Fibroblast of lung (primary cell): ENCODE data around the gene SFT2D2. TPM values are rescaled to one million over a fixed set of nuclear protein-coding genes. Genes with fewer than 3 reads are reported as not detected.

ENCODE experiments used
- DNase-seq, 2 donors: peaks; one replicate each; pipeline versions ENCODE4 v3.0.0 to v3.0.0-alpha.2; 2010; ENCODE audit warnings: low read depth in 2 of 2
- H2AFZ ChIP-seq: 2 replicates; pipeline ENCODE4 v1.5.1; 2012; ENCODE audit warnings: low read length, control low read depth, inconsistent platforms
- H3K27ac ChIP-seq: 2 replicates; pipeline ENCODE4 v1.5.1; 2011; ENCODE audit warnings: low read length, control low read depth; ENCODE audit not compliant: insufficient read depth
- H3K27me3 ChIP-seq: 2 replicates; pipeline ENCODE4 v1.5.1; 2011; ENCODE audit warnings: mild to moderate bottlenecking, low read length; ENCODE audit not compliant: control insufficient read depth, insufficient read depth
- H3K36me3 ChIP-seq: 2 replicates; pipeline ENCODE4 v1.5.1; 2011; ENCODE audit warnings: low read length; ENCODE audit not compliant: control insufficient read depth, insufficient read depth
- H3K4me1 ChIP-seq: 2 replicates; pipeline ENCODE4 v1.5.1; 2011; ENCODE audit warnings: low read length; ENCODE audit not compliant: control insufficient read depth, insufficient read depth; ENCODE audit errors: extremely low read depth
- H3K4me2 ChIP-seq: 2 replicates; pipeline ENCODE4 v1.5.1; 2011; ENCODE audit warnings: low read length, control low read depth; ENCODE audit not compliant: insufficient read depth; ENCODE audit errors: extremely low read depth
- H3K4me3 ChIP-seq, 4 experiments: fragments of 200-600 bp in 1 of 4; sonication (generic) in 1 of 4; replicated peaks in 1 of 4; 2 replicates each; pipeline ENCODE4 v1.5.1; 2011 to 2016; ENCODE audit warnings: low read length in 4 of 4, low read depth in 3 of 4, mild to moderate bottlenecking in 3 of 4, control low read depth in 2 of 4, inconsistent platforms in 1 of 4, mixed read lengths in 1 of 4; ENCODE audit not compliant: insufficient read depth in 1 of 4; ENCODE audit errors: control extremely low read depth in 1 of 4
- H3K79me2 ChIP-seq: 2 replicates; pipeline ENCODE4 v1.5.1; 2012; ENCODE audit warnings: mild to moderate bottlenecking, low read length, inconsistent platforms; ENCODE audit not compliant: control insufficient read depth, insufficient read depth
- H3K9ac ChIP-seq: 2 replicates; pipeline ENCODE4 v1.5.1; 2011; ENCODE audit warnings: mild to moderate bottlenecking, low read length, control low read depth; ENCODE audit not compliant: insufficient read depth
- H3K9me3 ChIP-seq: 2 replicates; pipeline ENCODE4 v1.5.1; 2012; ENCODE audit warnings: low read depth, low read length; ENCODE audit not compliant: control insufficient read depth, insufficient read depth
- H4K20me1 ChIP-seq: 2 replicates; pipeline ENCODE4 v1.5.1; 2011; ENCODE audit warnings: low read length; ENCODE audit not compliant: control insufficient read depth, insufficient read depth; ENCODE audit errors: extremely low read depth
- CTCF ChIP-seq, 2 donors: IDR thresholded peaks in 1 of 2; conservative IDR thresholded peaks in 1 of 2; 1 replicate in 1 of 2; 2 replicates in 1 of 2; pipeline ENCODE4 v1.5.1; 2011 to 2012; ENCODE audit warnings: low read length in 2 of 2, control low read depth in 1 of 2, inconsistent platforms in 1 of 2, low read depth in 1 of 2, mild to moderate bottlenecking in 1 of 2
- EZH2 ChIP-seq: IDR thresholded peaks from 2 replicates; pipeline ENCODE4 v1.5.1; 2012; ENCODE audit warnings: low read length, control low read depth, mild to moderate bottlenecking; ENCODE audit errors: missing control alignments
- polyA plus RNA-seq, 2 donors: library from polyadenylated mRNA; depleted of rRNA in 1 of 2; stranded (reverse) in 1 of 2; unstranded in 1 of 2; fragments of >200 nt; gene quantifications; 2 replicates each; pipeline ENCODE4 v1.2.1, GENCODE V29; 2011 to 2012; ENCODE audit warnings: missing spikeins in 1 of 2
- total RNA-seq: library from RNA; depleted of rRNA; stranded (reverse); fragments of >200 nt; gene quantifications from 2 replicates; pipeline ENCODE4 v1.2.1, GENCODE V29; 2014

SFT2D2 gene
- total and polyA plus RNA-seq, 2 donors (not counting 1 experiment from before 2014, with no cell fraction given) = 29.4 to 36.4 TPM

GRCh38 chr1:168217664-168218063, 8.1 kb upstream of the SFT2D2 start:
- H3K27me3 ChIP-seq = peaks cover 2% of the 10 kb centered on the region
- no peaks in the 10 kb centered on the region for H3K9me3 ChIP-seq
- no peak for DNase-seq
- no peak overlapping the region for H3K9ac ChIP-seq
- no peaks in the 10 kb centered on the region for H3K4me1 ChIP-seq
- no peaks in the 10 kb centered on the region for H3K36me3 ChIP-seq
- no peak overlapping the region for H2AFZ ChIP-seq
- H3K4me3 ChIP-seq = no peak overlapping the region
- H4K20me1 ChIP-seq = no peaks in the 10 kb centered on the region
- H3K27ac ChIP-seq = no peak overlapping the region
- no peaks in the 10 kb centered on the region for H3K79me2 ChIP-seq
- no peak for TF ChIP-seq EZH2
- no peak for TF ChIP-seq CTCF (conservative IDR thresholded peaks at IDR 0.05 in 1 of 2, IDR thresholded peaks at IDR 0.05 in 1 of 2; ENCODE audit: low read depth in 1 of 2, low read length in 2 of 2)
- no peak overlapping the region for H3K4me2 ChIP-seq

GRCh38 chr1:168218658-168219057, 7.1 kb upstream of the SFT2D2 start:
- no peaks in the 10 kb centered on the region for H4K20me1 ChIP-seq
- no peak for DNase-seq
- no peaks in the 10 kb centered on the region for H3K79me2 ChIP-seq
- H2AFZ ChIP-seq = no peak overlapping the region
- no peaks in the 10 kb centered on the region for H3K9me3 ChIP-seq
- H3K4me2 ChIP-seq = no peak overlapping the region
- H3K9ac ChIP-seq = no peak overlapping the region
- H3K27me3 ChIP-seq = peaks cover 6% of the 10 kb centered on the region
- no peaks in the 10 kb centered on the region for H3K36me3 ChIP-seq
- H3K4me3 ChIP-seq = no peak overlapping the region
- H3K4me1 ChIP-seq = no peaks in the 10 kb centered on the region
- H3K27ac ChIP-seq = no peak overlapping the region
- TF ChIP-seq CTCF (conservative IDR thresholded peaks at IDR 0.05 in 1 of 2, IDR thresholded peaks at IDR 0.05 in 1 of 2; ENCODE audit: low read depth in 1 of 2, low read length in 2 of 2) (no peak), EZH2 (no peak)

GRCh38 chr1:168220470-168220871, 5.3 kb upstream of the SFT2D2 start:
- no peaks in the 10 kb centered on the region for H3K79me2 ChIP-seq
- H3K27ac ChIP-seq = no peak overlapping the region
- H4K20me1 ChIP-seq = no peaks in the 10 kb centered on the region
- H3K9me3 ChIP-seq = no peaks in the 10 kb centered on the region
- H3K27me3 ChIP-seq = peaks cover 6% of the 10 kb centered on the region
- DNase-seq = no peak
- no peaks in the 10 kb centered on the region for H3K36me3 ChIP-seq
- H3K4me3 ChIP-seq = no peak overlapping the region
- H3K9ac ChIP-seq = no peak overlapping the region
- H3K4me2 ChIP-seq = no peak overlapping the region
- H2AFZ ChIP-seq = no peak overlapping the region
- H3K4me1 ChIP-seq = no peaks in the 10 kb centered on the region
- TF ChIP-seq EZH2 (no peak), CTCF (conservative IDR thresholded peaks at IDR 0.05 in 1 of 2, IDR thresholded peaks at IDR 0.05 in 1 of 2; ENCODE audit: low read depth in 1 of 2, low read length in 2 of 2) (no peak)
